Measurements from ENCODE around the gene NVL. TPM values are rescaled to one million over a fixed set of nuclear protein-coding genes. Genes with fewer than 3 reads are reported as not detected.

NVL gene
- total and polyA plus RNA-seq, 3 donors from 2014 or later = 21.7 to 38.7 (median 31.0) TPM

DNA sequence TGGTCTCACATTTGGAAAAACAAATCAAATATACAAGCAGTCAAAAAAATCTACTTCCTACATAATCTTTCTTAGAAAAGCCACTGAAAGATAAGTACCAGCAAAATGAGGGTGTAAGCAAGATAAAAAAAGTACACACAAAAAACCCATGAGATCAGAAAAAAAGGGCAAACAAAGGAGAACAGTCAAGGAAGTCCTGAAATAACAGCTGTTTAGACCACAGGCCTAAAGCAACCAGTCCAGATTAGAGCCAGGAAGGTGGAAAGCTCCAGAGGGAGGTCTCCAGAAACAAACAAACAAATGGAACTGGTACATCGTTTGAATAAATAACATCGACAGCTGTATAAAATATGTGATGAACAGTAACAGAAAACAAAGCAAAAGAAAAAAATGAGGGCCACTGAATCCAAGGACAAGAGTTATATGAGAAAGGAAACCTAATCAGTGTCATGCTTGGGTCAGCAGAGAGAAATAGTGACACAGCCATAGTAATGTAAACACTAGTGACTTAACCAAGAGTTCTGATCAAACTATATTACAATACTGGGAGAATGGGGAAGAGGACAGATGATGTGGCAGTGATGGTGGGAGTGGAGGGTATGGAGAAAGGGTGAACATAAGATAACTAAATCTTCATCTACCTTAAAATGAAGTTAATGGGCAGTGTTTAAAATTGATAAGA, 67.5 kb downstream of the NVL start:
- no peak overlapping the region for H3K4me3 ChIP-seq
- 75 to 83% methylated on average over 2 of the region's 2 CpGs for WGBS, 2 donors
- H3K27me3 ChIP-seq = no peaks in the 10 kb centered on the region
- no peak for DNase-seq
- no peaks in the 10 kb centered on the region for H3K36me3 ChIP-seq (ENCODE audit: low read depth, missing control alignments)
- H3K27ac ChIP-seq = no peak overlapping the region
- intact Hi-C loops (cut with DNase I; ENCODE audit: low total_unique reads) = no loop called here
- no peak for TF ChIP-seq POLR2A (IDR thresholded peaks at IDR 0.05)
- TF ChIP-seq, protein P1, sequence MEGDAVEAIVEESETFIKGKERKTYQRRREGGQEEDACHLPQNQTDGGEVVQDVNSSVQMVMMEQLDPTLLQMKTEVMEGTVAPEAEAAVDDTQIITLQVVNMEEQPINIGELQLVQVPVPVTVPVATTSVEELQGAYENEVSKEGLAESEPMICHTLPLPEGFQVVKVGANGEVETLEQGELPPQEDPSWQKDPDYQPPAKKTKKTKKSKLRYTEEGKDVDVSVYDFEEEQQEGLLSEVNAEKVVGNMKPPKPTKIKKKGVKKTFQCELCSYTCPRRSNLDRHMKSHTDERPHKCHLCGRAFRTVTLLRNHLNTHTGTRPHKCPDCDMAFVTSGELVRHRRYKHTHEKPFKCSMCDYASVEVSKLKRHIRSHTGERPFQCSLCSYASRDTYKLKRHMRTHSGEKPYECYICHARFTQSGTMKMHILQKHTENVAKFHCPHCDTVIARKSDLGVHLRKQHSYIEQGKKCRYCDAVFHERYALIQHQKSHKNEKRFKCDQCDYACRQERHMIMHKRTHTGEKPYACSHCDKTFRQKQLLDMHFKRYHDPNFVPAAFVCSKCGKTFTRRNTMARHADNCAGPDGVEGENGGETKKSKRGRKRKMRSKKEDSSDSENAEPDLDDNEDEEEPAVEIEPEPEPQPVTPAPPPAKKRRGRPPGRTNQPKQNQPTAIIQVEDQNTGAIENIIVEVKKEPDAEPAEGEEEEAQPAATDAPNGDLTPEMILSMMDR (IDR thresholded peaks at IDR 0.05) = no peak
- H3K9me3 ChIP-seq = no peaks in the 10 kb centered on the region
- no peaks in the 10 kb centered on the region for H3K4me1 ChIP-seq

DNA sequence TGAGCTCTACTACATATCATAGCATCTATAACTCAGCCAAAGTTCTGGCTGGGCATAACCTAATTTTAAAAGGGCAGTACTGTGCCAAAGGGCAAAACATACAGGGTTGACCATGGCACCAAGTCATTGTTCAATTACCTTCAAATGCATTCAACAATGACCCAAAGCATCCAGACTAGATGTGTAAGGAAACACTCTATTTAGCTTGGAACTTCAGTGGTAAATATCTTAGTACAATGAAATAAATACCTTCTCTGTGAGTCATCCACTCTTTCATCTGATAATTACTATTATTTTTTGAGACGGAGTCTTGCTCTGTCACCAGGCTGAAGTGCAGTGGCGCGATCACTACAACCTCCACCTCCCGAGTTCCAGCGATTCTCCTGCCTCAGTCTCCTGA, 70.0 kb downstream of the NVL start:
- no peak for DNase-seq
- no peaks in the 10 kb centered on the region for H3K4me1 ChIP-seq
- H3K4me3 ChIP-seq = no peak overlapping the region
- no peaks in the 10 kb centered on the region for H3K36me3 ChIP-seq (ENCODE audit: low read depth, missing control alignments)
- intact Hi-C loops (cut with DNase I; ENCODE audit: low total_unique reads) = no loop called here
- 96 to 98% methylated on average over 5 of the region's 5 CpGs for WGBS, 2 donors
- H3K27me3 ChIP-seq = no peaks in the 10 kb centered on the region
- no peak overlapping the region for H3K27ac ChIP-seq
- TF ChIP-seq, protein P1 (IDR thresholded peaks at IDR 0.05) = no peak
- no peak for TF ChIP-seq POLR2A (IDR thresholded peaks at IDR 0.05)
- H3K9me3 ChIP-seq = no peaks in the 10 kb centered on the region

DNA sequence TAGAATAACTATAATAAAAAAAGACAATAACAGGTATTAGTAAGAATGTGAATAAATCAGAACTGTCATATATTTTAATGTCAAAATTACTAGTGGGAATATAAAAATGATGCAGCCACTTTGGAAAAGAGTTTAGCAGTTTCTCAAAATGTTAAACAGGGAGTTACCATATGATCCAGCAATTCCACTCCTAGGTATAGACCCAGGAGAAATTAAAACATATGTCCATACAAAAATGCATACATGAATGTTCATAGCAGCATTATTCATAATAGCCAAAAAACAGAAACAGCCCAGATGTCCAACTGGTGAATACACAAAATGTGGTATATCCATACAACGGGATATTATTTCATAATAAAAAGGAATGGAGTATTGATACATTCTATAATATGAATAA, 71.6 kb downstream of the NVL start:
- DNase-seq = no peak
- Histone ChIP-seq H3K9me3 (no peaks in the 10 kb centered on the region), H3K36me3 (ENCODE audit: low read depth, missing control alignments) (no peaks in the 10 kb centered on the region), H3K4me1 (no peaks in the 10 kb centered on the region), H3K27ac (no peak overlapping the region), H3K27me3 (no peaks in the 10 kb centered on the region), H3K4me3 (no peak overlapping the region)
- intact Hi-C loops (cut with DNase I; ENCODE audit: low total_unique reads) = no loop called here
- TF ChIP-seq, protein P1 (IDR thresholded peaks at IDR 0.05) = no peak
- TF ChIP-seq POLR2A (IDR thresholded peaks at IDR 0.05) = no peak
- 98 to 100% methylated on average over 1 of the region's 1 CpG for WGBS, 2 donors

DNA sequence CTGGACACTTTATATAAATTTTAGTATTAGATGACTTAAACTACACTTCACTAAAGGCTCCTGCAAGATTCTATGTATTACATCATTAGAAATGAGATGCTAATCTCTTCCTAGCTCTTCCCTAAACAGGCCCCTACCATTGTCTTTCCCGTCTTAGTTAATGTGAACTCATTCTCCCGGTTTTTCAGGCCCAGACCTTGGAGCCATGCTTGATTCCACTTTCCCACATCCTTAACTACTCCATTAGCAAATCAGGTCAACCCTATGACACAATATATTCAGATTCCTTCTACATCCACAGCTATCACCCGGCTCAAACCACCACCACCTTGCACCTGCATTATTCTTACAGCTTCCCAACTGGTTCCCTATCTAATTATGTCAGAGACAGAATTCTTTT, 73.3 kb downstream of the NVL start:
- TF ChIP-seq POLR2A (IDR thresholded peaks at IDR 0.05) = no peak
- TF ChIP-seq, protein P1 (IDR thresholded peaks at IDR 0.05) = no peak
- WGBS, 2 donors = 70 to 79% methylated on average over 3 of the region's 3 CpGs

DNA sequence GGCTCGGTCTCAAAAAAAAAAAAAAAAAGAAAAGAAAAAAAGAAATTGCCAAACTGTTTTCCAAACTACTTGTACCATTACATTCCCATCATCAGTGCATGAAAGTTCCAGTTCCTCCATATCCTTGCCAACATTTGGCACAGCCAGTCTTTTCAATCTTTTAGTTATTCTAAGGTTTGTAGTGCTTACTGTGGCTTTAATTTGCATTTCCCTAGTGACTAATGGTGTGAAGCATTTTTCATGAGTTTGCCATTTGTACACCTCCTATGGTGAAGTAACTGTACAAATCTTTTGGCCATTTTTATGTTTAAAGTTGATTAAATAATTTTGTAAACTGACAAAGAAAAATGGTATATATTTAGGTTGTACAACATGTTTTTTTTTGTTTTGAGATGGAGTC, 76.3 kb downstream of the NVL start:
- DNase-seq = no peak

More for the DNA sequence above, 73.3 kb downstream of the NVL start:
- H3K9me3 ChIP-seq = no peaks in the 10 kb centered on the region
- intact Hi-C loops (cut with DNase I; ENCODE audit: low total_unique reads) = no loop called here
- H3K36me3 ChIP-seq (ENCODE audit: low read depth, missing control alignments) = no peaks in the 10 kb centered on the region
- H3K27me3 ChIP-seq = no peaks in the 10 kb centered on the region
- no peak overlapping the region for H3K4me3 ChIP-seq
- no peaks in the 10 kb centered on the region for H3K4me1 ChIP-seq
- H3K27ac ChIP-seq = no peak overlapping the region
- DNase-seq = no peak

More for the DNA sequence above, 76.3 kb downstream of the NVL start:
- 100% methylated on average over 1 of the region's 1 CpG for WGBS, 2 donors
- Histone ChIP-seq H3K36me3 (ENCODE audit: low read depth, missing control alignments) (no peaks in the 10 kb centered on the region), H3K27ac (no peak overlapping the region), H3K4me1 (no peaks in the 10 kb centered on the region), H3K27me3 (no peaks in the 10 kb centered on the region), H3K4me3 (no peak overlapping the region), H3K9me3 (no peaks in the 10 kb centered on the region)
- intact Hi-C loops (cut with DNase I; ENCODE audit: low total_unique reads) = no loop called here
- TF ChIP-seq, protein P1 (IDR thresholded peaks at IDR 0.05) = no peak
- TF ChIP-seq POLR2A (IDR thresholded peaks at IDR 0.05) = no peak

All from testis (tissue), 3 donors.